Memory B cell (primary cell): ENCODE measurements around the gene MAP2.

Source experiments
- ATAC-seq: fragments of 150-1000 bp; cut with Tn5 transposase; 2 replicates; pipeline ENCODE4 v1.10.0; 2021; ENCODE audit warnings: low read depth, mild to moderate bottlenecking, moderate library complexity
- DNase-seq, 2 donors: peaks; one replicate each; pipeline ENCODE4 v3.0.0; 2022; ENCODE audit warnings: low spot score in 2 of 2
- H3K27ac Mint-ChIP-seq: one replicate; pipeline ENCODE4 v1.8.0; 2022; ENCODE audit warnings: mild to moderate bottlenecking, moderate library complexity, mixed read lengths
- H3K27me3 Mint-ChIP-seq: one replicate; pipeline ENCODE4 v1.8.0; 2022; ENCODE audit warnings: mixed read lengths
- H3K36me3 Mint-ChIP-seq: one replicate; pipeline ENCODE4 v1.8.0; 2022; ENCODE audit warnings: mild to moderate bottlenecking, mixed read lengths
- H3K4me1 Mint-ChIP-seq: one replicate; pipeline ENCODE4 v1.8.0; 2022; ENCODE audit warnings: mixed read lengths
- H3K4me3 Mint-ChIP-seq: one replicate; pipeline ENCODE4 v1.8.0; 2022; ENCODE audit warnings: mild to moderate bottlenecking, moderate library complexity, mixed read lengths
- H3K9me3 Mint-ChIP-seq: one replicate; pipeline ENCODE4 v1.8.0; 2022; ENCODE audit warnings: mixed read lengths

Gene MAP2

GRCh38 chr2:209445485-209445884 lies 21.6 kb downstream of the MAP2 start:
- Mint-ChIP-seq H3K9me3 (no peaks in the 10 kb centered on the region), H3K27me3 (no peaks in the 10 kb centered on the region), H3K27ac (no peak overlapping the region), H3K4me1 (no peaks in the 10 kb centered on the region), H3K4me3 (no peak overlapping the region), H3K36me3 (no peaks in the 10 kb centered on the region)
- no peak for DNase-seq
- no peak for ATAC-seq

GRCh38 chr2:209451209-209451834 lies 27.5 kb downstream of the MAP2 start:
- no peak for DNase-seq
- Mint-ChIP-seq H3K4me1 (peaks cover 1% of the 10 kb centered on the region), H3K36me3 (no peaks in the 10 kb centered on the region), H3K4me3 (no peak overlapping the region), H3K27me3 (no peaks in the 10 kb centered on the region), H3K9me3 (no peaks in the 10 kb centered on the region), H3K27ac (no peak overlapping the region)
- ATAC-seq = no peak

DNA sequence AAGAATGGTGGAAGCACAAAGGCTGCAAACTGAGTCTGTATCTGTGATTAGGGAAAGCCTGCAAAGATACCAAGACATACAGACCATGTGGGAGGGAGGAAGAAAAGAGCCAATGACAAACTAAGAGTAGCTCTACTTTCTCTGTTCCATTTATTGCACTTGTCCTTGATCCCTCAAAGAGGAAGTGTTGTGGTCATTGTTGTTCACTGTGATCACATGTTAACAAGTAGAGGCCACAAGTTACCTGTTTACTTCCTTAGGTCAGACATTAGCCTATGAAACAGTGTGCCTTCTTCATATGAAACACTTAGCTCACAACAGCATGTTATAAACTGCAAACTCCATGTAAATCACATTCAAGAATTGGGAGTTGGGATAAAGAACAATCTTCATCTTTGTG lies 32.6 kb downstream of the MAP2 start:
- Mint-ChIP-seq H3K36me3 (no peaks in the 10 kb centered on the region), H3K27ac (no peak overlapping the region), H3K27me3 (no peaks in the 10 kb centered on the region), H3K4me3 (no peak overlapping the region), H3K4me1 (peaks cover 6% of the 10 kb centered on the region), H3K9me3 (no peaks in the 10 kb centered on the region)
- DNase-seq = no peak
- no peak for ATAC-seq

DNA sequence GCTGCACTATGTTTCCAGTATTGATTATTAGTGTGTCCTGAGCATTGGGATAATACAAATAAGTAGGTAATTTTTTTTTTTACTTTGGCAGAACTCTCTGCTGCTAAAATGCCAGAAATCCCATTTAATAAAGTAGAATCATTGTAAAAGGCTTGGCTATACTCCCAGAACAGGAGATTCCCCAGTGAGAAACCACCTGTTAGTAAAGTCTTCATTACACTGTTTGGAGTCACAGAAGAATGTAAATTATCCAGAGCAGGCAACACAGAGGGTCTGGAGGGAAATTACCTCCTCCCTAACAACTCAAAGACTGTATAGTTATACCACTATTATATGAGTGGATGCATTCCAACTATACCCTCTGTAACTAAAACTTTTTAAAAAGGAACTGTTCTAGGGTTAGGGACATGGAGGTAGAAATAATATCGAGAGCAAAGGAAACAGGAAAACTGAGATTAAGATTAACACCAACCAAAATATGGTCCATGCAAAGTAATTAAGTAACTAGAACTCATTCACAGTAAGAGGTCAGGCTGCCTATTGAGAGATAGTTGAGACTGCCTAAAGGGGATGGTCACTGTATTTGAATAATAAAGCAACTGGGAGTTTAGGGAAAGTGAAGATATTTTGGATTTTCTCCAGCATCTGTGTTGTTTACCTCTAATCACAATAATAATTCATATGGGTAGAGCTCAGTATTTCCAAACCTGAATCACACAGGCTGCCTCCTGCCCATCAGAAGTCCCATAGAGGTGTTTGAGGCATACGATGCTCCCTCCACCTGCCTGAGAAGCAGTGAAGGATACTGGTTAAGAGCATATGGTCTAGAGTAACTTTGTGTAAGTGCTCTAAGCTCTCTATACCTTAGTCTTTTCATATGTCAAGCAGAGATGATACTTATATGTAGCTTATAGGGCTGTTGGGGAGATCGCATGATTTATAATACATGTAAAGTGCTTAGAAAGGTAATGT lies 34.4 kb downstream of the MAP2 start:
- Mint-ChIP-seq H3K9me3 (no peaks in the 10 kb centered on the region), H3K27ac (no peak overlapping the region), H3K4me1 (peaks cover 6% of the 10 kb centered on the region), H3K4me3 (no peak overlapping the region), H3K36me3 (no peaks in the 10 kb centered on the region), H3K27me3 (no peaks in the 10 kb centered on the region)
- DNase-seq (no peak), ATAC-seq (no peak)

DNA sequence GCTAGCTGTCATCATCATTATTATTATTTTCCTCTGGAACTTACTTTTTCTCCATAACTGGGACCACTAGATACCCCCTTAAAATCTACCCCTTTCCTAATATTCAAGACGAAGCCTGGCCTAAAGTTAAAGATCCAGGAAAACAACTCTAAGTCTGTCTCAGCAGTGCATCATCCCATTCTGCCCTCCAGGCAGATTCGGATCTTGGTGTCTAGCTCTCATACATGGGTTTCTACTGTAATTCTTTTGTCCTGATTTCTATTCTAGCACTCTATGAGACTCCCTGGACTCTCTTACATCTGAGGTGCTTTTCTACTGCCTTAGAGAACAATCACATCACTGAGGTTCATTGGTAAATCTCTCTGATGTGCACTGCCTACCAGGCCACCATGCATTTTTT lies 35.5 kb downstream of the MAP2 start:
- Mint-ChIP-seq H3K36me3 (no peaks in the 10 kb centered on the region), H3K9me3 (no peaks in the 10 kb centered on the region), H3K4me1 (peaks cover 6% of the 10 kb centered on the region), H3K4me3 (no peak overlapping the region), H3K27me3 (no peaks in the 10 kb centered on the region), H3K27ac (no peak overlapping the region)
- DNase-seq (no peak), ATAC-seq (no peak)

DNA sequence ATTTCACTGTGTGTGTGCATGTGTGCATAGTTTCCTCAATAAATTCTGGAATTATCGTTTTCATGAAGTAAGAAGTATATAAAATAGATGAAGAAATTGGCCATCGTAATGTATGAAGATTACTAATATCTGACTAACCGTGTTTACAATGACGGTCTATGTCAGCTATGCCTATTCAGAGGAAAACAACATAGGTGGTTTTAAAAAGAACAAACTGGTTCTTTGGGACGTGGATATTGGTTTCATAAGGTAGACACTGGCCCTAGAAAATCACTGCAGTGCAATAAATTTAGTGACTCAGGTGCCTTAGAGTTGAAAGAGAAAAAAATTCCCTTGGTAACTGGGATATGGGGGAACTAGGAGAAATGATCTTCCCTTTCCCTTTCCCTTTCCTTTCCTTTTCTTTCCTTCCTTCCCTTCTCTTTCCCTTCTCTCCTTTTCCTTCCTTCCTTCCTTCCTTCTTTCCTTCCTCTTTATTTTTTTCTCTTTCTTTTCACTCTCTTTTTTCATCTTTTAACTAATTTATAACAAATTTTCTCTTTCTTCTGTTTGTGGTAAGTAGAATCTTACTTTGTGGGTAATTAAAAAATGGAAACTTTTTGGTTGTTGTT lies 36.4 kb downstream of the MAP2 start:
- no peaks in the 10 kb centered on the region for H3K27me3 Mint-ChIP-seq
- no peaks in the 10 kb centered on the region for H3K9me3 Mint-ChIP-seq

GRCh38 chr2:209463226-209463625 lies 39.4 kb downstream of the MAP2 start:
- ATAC-seq (no peak), DNase-seq (no peak)
- H3K4me1 Mint-ChIP-seq = no peaks in the 10 kb centered on the region
- no peak overlapping the region for H3K4me3 Mint-ChIP-seq
- no peaks in the 10 kb centered on the region for H3K27me3 Mint-ChIP-seq
- no peak overlapping the region for H3K27ac Mint-ChIP-seq
- H3K9me3 Mint-ChIP-seq = peaks cover 1% of the 10 kb centered on the region
- no peaks in the 10 kb centered on the region for H3K36me3 Mint-ChIP-seq

More for the DNA sequence above, 36.4 kb downstream of the MAP2 start:
- peaks cover 6% of the 10 kb centered on the region for H3K4me1 Mint-ChIP-seq
- H3K27ac Mint-ChIP-seq = no peak overlapping the region
- DNase-seq = no peak
- H3K4me3 Mint-ChIP-seq = no peak overlapping the region
- no peaks in the 10 kb centered on the region for H3K36me3 Mint-ChIP-seq
- no peak for ATAC-seq

DNA sequence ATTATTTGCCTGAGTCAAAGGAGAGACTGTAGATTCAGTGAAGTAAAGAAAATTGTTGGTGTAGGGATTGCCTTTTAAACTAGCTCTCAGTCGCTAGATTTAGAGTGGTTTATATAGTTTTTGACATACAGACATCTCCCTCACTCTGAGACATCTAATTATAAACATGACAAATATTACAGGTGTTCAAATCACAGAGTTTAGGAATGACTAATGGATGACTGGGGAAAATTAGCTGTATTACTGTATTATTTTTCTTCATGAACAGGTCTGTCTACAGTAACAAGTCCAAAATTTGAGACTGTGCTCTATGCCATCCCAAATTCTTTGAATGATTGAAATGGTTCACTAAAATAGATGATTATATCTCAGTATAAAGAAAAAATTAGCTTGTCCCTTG lies 40.0 kb downstream of the MAP2 start:
- H3K9me3 Mint-ChIP-seq = peaks cover 1% of the 10 kb centered on the region
- H3K27ac Mint-ChIP-seq = no peak overlapping the region
- H3K4me1 Mint-ChIP-seq = no peaks in the 10 kb centered on the region
- no peak overlapping the region for H3K4me3 Mint-ChIP-seq
- H3K36me3 Mint-ChIP-seq = no peaks in the 10 kb centered on the region
- ATAC-seq (no peak), DNase-seq (no peak)
- H3K27me3 Mint-ChIP-seq = no peaks in the 10 kb centered on the region

GRCh38 chr2:209468846-209469245 lies 45.0 kb downstream of the MAP2 start:
- ATAC-seq (no peak), DNase-seq (no peak)
- H3K4me3 Mint-ChIP-seq = no peak overlapping the region
- peaks cover 1% of the 10 kb centered on the region for H3K9me3 Mint-ChIP-seq
- no peak overlapping the region for H3K27ac Mint-ChIP-seq
- peaks cover 3% of the 10 kb centered on the region for H3K4me1 Mint-ChIP-seq
- H3K36me3 Mint-ChIP-seq = no peaks in the 10 kb centered on the region
- peaks cover 2% of the 10 kb centered on the region for H3K27me3 Mint-ChIP-seq

DNA sequence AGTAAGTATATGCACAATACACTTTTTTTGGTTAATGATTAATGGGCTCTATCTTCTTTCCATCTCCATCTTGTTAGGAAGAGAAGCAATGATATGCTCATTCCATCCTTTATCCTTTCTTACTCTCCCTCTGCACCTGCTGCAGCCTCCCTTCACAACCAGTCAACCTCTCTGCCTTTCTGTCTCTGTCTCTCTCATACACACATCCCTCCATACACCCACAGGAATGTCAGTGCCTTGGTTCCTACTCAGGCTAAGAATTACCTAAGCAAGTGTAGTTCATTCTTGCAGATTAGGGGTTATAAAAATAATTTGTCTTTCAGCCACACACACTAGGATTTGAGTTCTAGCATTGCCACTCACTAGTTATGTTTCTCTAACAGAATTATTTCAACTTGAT lies 45.6 kb downstream of the MAP2 start:
- Mint-ChIP-seq H3K27me3 (peaks cover 2% of the 10 kb centered on the region), H3K4me1 (peaks cover 3% of the 10 kb centered on the region), H3K9me3 (peaks cover 1% of the 10 kb centered on the region), H3K4me3 (no peak overlapping the region), H3K27ac (no peak overlapping the region), H3K36me3 (no peaks in the 10 kb centered on the region)
- ATAC-seq (no peak), DNase-seq (no peak)

- ATAC-seq = no peak
- Mint-ChIP-seq H3K36me3 (no peaks in the 10 kb centered on the region), H3K4me3 (no peak overlapping the region), H3K9me3 (peaks cover 1% of the 10 kb centered on the region), H3K27me3 (peaks cover 2% of the 10 kb centered on the region), H3K4me1 (peaks cover 3% of the 10 kb centered on the region), H3K27ac (no peak overlapping the region)
- DNase-seq = no peak
Observed at GRCh38 chr2:209470466-209470865, 46.6 kb downstream of the MAP2 start.

DNA sequence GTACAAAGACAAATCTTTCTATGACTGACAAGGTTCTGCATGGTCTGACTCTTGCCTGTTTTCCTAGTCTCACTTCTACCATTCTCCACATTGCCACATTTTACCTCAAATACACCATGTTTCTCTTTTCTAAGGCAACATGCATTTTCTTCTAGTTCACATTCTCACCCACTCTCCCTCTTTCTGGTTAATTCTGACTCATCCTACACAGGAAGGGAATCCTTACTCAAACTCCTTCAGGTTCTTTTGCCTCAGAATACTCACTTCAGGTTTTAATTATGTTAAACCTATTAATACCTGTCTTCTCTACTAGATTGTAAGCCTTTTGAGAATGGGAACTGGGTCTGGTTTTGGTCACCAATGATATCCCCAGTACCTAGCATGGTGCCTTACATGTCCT lies 47.2 kb downstream of the MAP2 start:
- Mint-ChIP-seq H3K27me3 (peaks cover 2% of the 10 kb centered on the region), H3K4me1 (peaks cover 3% of the 10 kb centered on the region), H3K36me3 (no peaks in the 10 kb centered on the region), H3K9me3 (peaks cover 1% of the 10 kb centered on the region), H3K4me3 (no peak overlapping the region), H3K27ac (no peak overlapping the region)
- ATAC-seq (no peak), DNase-seq (no peak)

DNA sequence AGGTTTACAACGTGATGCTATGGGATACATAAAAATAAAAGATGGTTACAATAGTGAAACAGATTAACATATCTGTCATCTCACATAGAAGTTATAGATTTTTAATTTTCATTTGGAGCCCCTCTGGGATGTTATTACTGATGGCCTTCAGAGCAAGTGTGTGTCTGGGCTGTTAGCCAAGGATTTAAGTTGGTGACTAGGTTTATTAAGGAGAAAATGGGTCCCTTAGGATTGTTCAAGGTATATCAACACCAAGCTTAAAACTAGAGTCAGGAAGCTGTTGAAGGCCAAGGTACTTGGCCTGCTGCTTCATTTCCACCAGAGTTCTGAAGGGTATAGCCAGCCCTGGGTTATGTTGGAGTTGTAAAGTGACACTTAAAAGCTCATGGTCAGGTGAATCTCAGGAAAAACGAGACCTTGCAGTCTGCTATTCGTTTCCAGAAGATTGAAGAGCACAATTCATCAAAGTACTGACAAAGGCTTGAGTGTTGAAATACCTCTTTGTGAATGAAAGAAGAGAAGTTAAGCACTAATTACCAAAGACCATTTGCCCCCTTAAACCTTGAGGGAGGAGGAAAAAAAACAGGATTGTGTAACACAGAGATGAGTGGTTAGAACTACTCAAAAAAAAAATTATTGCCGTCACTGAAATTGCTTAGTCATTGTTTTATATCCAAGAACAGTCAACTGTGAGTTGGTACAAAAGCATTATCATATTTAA lies 48.4 kb downstream of the MAP2 start:
- no peak for DNase-seq

GRCh38 chr2:209472871-209473270 lies 49.0 kb downstream of the MAP2 start:
- H3K27me3 Mint-ChIP-seq = peaks cover 2% of the 10 kb centered on the region

More for the DNA sequence above, 48.4 kb downstream of the MAP2 start:
- Mint-ChIP-seq H3K4me3 (no peak overlapping the region), H3K27ac (no peak overlapping the region), H3K4me1 (peaks cover 3% of the 10 kb centered on the region), H3K27me3 (peaks cover 2% of the 10 kb centered on the region), H3K36me3 (no peaks in the 10 kb centered on the region), H3K9me3 (peaks cover 1% of the 10 kb centered on the region)
- ATAC-seq = no peak

More at GRCh38 chr2:209472871-209473270, 49.0 kb downstream of the MAP2 start:
- Mint-ChIP-seq H3K36me3 (no peaks in the 10 kb centered on the region), H3K4me1 (peaks cover 3% of the 10 kb centered on the region), H3K27ac (no peak overlapping the region), H3K9me3 (no peaks in the 10 kb centered on the region), H3K4me3 (no peak overlapping the region)
- no peak for ATAC-seq
- DNase-seq = no peak
